Stimulated activated naive B cell treated with anti-CD40 and anti-IgM and Interleukin-4, amounts not matched to agents 10 μg/mL and 1 μg/mL and 100 μg/mL, for 72 hours (primary cell): ENCODE measurements around the gene ANKRD40CL.
A peak's percentile ranks its signal among the peaks of the same experiment; 100 is the strongest.
"Not testable (repeated sequence)": the region's sequence is repeated elsewhere in the genome, so short reads cannot be mapped to it uniquely, and the experiment has no call there.

Source experiments
- ATAC-seq, 2 donors: fragments of 150-1000 bp; cut with Tn5 transposase; replicated peaks; 2 replicates each; pipeline ENCODE4 v1.10.0; 2021; ENCODE audit warnings: moderate library complexity in 1 of 2
- DNase-seq: peaks from one replicate; pipeline ENCODE4 v3.0.0; 2021
- H3K27ac Mint-ChIP-seq: one replicate; pipeline ENCODE4 v1.8.0; 2022; ENCODE audit warnings: mild to moderate bottlenecking, mixed read lengths
- H3K27me3 Mint-ChIP-seq, 2 donors: one replicate each; pipeline ENCODE4 v1.8.0; 2022; ENCODE audit warnings: mixed read lengths in 2 of 2
- H3K36me3 Mint-ChIP-seq, 2 donors: one replicate each; pipeline ENCODE4 v1.8.0; 2022; ENCODE audit warnings: mixed read lengths in 2 of 2, mild to moderate bottlenecking in 1 of 2
- H3K4me1 Mint-ChIP-seq, 2 donors: one replicate each; pipeline ENCODE4 v1.8.0; 2022; ENCODE audit warnings: mixed read lengths in 2 of 2, mild to moderate bottlenecking in 1 of 2
- H3K4me3 Mint-ChIP-seq, 2 donors: one replicate each; pipeline ENCODE4 v1.8.0; 2022; ENCODE audit warnings: mild to moderate bottlenecking in 2 of 2, mixed read lengths in 2 of 2, moderate library complexity in 1 of 2
- H3K9me3 Mint-ChIP-seq, 2 donors: one replicate each; pipeline ENCODE4 v1.8.0; 2022; ENCODE audit warnings: mixed read lengths in 2 of 2, mild to moderate bottlenecking in 1 of 2

The ANKRD40CL gene

DNA sequence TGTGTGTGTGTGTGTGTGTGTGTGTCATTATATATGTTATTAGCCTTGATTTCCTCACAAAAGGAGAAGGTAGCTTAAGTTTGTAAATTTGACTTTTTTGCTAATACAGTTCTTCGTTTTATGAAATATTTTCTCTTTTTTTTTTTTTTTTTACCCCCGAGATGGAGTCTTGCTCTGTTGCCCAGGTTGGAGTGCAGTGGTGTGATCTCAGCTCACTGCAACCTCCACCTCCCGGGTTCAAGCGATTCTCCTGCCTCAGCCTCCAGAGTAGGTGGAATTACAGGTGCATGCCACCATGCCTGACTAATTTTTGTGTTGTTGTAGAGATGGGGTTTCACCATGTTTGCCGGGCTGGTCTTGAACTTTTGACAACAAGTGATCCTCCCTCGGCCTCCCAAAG, 42.7 kb downstream of the ANKRD40CL start:
- H3K4me1 Mint-ChIP-seq: peaks cover 20 to 55% of the 10 kb centered on the region in 2 donors
- H3K27me3 Mint-ChIP-seq: not testable (repeated sequence)

DNA sequence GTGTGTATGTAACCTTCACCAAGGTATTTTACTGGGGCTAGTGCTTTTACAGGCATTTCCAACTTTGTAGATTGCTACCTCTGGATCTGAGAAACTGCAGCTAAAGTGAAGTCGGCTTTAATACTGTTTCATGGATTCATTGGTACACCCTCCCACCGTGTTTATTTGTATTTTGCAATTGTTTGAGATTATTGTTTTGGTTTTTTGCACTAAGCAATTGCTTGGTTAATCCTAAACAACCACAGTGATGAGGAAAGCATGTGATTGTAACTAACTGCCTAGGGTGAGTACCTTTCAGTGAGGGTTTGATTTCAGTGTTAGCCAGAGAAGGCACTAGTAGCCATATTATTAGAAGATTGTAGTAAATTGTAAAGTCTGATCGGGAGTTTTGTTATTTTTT, 44.6 kb downstream of the ANKRD40CL start:
- peaks cover 0 to 2% of the 10 kb centered on the region in 2 donors for H3K9me3 Mint-ChIP-seq
- H3K4me3 Mint-ChIP-seq: peak overlapping the region in 1 of 2 donors; percentile 95
- DNase-seq (no peak), ATAC-seq (no peak)
- peaks cover 15% of the 10 kb centered on the region in 2 donors for H3K36me3 Mint-ChIP-seq
- H3K27ac Mint-ChIP-seq: no peak overlapping the region
- no peaks in the 10 kb centered on the region for H3K27me3 Mint-ChIP-seq
- peaks cover 19 to 44% of the 10 kb centered on the region in 2 donors for H3K4me1 Mint-ChIP-seq

More for the DNA sequence above, 42.7 kb downstream of the ANKRD40CL start:
- H3K36me3 Mint-ChIP-seq: peaks cover 15 to 16% of the 10 kb centered on the region in 2 donors
- not testable (repeated sequence) for H3K9me3 Mint-ChIP-seq, H3K4me3 Mint-ChIP-seq, H3K27ac Mint-ChIP-seq, ATAC-seq, DNase-seq

DNA sequence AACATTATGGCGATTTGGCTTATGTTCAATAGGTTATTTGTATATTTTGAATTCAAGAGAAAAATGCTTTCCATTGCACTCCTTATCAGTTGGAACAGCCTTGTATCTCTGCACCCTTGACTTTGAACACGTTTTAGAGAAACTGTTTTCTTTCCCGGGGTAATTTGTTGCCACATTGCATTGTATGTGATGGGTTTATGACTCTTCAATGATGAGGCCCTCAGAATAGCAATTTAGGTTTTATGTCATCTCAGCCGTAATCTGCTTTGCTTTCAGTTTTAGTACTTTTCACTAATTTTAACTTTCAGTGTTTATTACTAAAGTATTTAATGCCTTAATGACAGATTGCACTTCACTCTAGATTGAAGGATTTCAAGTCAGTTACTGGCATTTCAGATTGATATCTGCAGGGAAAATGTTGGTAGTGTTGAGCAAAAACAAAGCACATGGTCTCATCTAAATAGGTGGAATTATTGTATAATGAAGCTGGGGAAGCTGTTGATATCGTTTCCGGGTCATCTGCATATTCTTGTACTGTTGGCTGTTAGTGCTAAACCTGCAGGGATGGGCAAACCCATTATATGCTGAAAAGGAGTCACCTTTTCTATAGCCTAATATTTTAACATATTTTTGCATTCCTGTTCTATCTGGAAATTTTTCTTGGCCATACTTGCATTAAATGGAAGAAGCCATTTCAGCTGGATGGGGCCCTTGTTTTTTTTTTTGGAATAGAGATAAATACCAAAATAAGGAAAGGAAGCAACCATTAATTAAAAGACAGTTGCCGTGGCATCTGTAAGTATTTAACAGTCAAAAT, 45.9 kb downstream of the ANKRD40CL start:
- DNase-seq (no peak), ATAC-seq (no peak)
- peaks cover 7 to 8% of the 10 kb centered on the region in 2 donors for H3K36me3 Mint-ChIP-seq
- H3K9me3 Mint-ChIP-seq: no peaks in the 10 kb centered on the region
- H3K4me3 Mint-ChIP-seq: peak overlapping the region; percentile 94 to 95
- peak overlapping the region; percentile 79 for H3K27ac Mint-ChIP-seq
- peaks cover 13 to 34% of the 10 kb centered on the region in 2 donors for H3K4me1 Mint-ChIP-seq
- no peaks in the 10 kb centered on the region for H3K27me3 Mint-ChIP-seq

DNA sequence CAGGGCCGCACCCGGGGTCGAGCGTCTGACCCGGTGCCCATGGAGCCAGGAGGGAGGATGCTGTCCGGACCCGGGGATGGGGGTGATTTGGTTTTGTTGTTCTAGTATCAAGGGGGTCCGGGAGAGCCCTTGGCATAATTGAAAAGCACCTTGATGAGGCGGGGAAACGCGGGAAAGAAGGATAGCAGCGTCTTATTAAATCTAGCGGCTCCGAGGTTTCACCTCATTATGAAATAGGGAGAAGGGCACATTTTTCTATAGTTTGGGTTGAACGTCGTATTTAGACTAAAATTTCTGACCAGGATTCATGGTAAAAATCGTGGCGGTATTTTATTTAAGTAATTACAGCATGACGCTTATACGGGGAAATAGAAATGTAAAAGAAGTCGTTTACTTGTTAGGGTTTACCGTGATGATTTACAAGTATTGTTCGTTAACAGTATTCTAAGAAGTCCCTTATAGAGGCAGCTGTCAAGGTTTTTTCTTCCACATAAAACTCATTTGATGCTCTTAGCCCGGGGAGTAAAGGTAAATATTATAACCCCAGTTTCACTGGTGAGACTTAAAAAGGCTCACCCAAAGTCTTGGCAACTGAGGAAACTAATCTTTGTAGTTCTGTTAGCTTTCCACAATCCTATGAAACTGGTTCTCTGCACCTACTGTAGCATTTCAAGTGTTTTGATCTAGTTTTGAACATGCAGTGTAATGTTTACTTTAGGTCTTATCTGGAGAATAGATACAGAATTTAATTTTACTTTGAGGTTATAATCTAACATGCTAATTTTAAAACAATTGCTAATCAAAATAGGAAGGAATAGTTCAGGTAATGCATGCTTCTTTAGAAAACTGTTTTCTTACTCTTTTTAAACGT, 47.2 kb downstream of the ANKRD40CL start:
- H3K36me3 Mint-ChIP-seq: peaks cover 4% of the 10 kb centered on the region in 2 donors
- no peaks in the 10 kb centered on the region for H3K9me3 Mint-ChIP-seq
- ATAC-seq (no peak), DNase-seq (no peak)
- H3K4me3 Mint-ChIP-seq: peak overlapping the region; percentile 94 to 95
- no peaks in the 10 kb centered on the region for H3K27me3 Mint-ChIP-seq
- peaks cover 9 to 28% of the 10 kb centered on the region in 2 donors for H3K4me1 Mint-ChIP-seq
- H3K27ac Mint-ChIP-seq: peak overlapping the region; percentile 99

DNA sequence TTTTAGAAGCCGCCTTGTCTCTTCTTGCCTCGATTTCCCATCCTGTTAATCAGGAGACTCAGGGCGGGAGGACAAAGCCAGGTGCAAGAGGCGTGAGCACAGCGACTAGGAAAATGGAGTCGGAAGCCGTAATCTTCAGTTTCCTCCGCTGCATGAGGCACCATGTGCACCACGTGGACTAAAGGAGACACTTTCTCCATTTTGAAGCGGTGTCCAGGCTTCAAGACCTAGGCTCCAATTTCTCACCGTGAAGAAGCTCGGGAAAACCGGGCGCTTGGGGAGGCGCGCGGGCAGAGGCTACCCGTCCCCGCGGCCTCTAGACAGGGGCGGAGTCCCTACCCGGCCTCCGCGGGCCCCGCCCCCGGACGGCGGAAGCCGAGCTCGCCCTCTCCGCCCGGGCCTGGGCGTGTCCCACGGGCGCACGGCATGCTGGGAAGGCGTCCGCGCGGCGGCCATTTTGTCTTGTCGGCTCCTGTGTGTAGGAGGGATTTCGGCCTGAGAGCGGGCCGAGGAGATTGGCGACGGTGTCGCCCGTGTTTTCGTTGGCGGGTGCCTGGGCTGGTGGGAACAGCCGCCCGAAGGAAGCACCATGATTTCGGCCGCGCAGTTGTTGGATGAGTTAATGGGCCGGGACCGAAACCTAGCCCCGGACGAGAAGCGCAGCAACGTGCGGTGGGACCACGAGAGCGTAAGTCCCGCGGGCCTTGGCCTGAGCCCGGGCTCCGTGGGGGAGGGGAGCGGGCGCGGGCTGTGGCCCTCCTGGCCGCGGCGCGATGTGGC, 48.0 kb downstream of the ANKRD40CL start, which contains the start of gene LUC7L3:
LUC7L3 (plus strand) TSS at position 460 of the 780 bp plus-strand sequence; CDS start at position 590, 130 bp downstream.
- Mint-ChIP-seq H3K27me3 (no peaks in the 10 kb centered on the region), H3K36me3 (peaks cover 4% of the 10 kb centered on the region in 2 donors), H3K4me1 (peaks cover 9 to 28% of the 10 kb centered on the region in 2 donors), H3K9me3 (no peaks in the 10 kb centered on the region), H3K4me3 (peak within 1 kb of the TSS; percentile 94 to 95), H3K27ac (peak within 1 kb of the TSS; percentile 99)
- peak; percentile 93 to 96 for ATAC-seq
- DNase-seq: peak; percentile 95

DNA sequence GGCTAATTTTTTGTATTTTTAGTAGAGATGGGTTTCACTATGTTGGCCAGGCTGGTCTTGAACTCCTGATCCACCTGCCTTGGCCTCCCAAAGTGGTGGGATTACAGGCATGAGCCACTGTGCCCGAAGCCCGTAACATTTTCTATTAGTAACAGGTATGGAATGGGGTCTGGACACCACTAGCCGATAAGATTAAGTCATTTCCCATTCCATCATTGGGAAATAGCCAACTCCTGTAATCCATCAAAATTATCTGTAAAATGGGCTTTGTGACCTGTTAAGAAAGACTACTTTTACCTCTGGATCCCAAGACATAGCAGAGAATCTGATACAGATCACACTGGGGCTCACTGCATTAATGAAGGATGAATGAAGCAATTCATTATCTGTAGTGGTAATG, 51.8 kb downstream of the ANKRD40CL start:
- DNase-seq: no peak
- Mint-ChIP-seq H3K4me1 (peaks cover 2 to 10% of the 10 kb centered on the region in 2 donors), H3K27ac (no peak overlapping the region), H3K36me3 (no peaks in the 10 kb centered on the region), H3K9me3 (no peaks in the 10 kb centered on the region), H3K27me3 (no peaks in the 10 kb centered on the region), H3K4me3 (no peak overlapping the region)
- ATAC-seq: no peak

DNA sequence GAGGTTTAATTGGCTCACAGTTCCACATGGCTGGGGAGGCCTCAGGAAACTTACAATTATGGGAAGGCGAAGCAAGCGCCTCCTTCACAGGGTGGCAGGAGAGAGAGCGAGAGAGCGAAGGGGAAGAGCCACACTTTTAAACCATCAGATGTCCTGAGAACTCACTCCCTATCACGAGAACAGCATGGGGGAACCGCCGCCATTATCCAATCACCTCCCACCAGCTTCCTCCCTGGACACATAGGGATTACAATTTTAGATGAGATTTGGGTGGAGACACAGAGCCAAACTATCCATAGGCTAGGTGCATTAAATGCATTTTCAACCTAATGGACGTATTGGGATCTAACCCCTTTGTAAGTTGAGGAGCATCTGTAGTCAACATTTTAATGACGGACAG, 54.7 kb downstream of the ANKRD40CL start:
- peaks cover 9 to 30% of the 10 kb centered on the region in 2 donors for H3K4me1 Mint-ChIP-seq
- no peak overlapping the region for H3K4me3 Mint-ChIP-seq
- H3K36me3 Mint-ChIP-seq: no peaks in the 10 kb centered on the region
- DNase-seq (no peak), ATAC-seq (no peak)
- no peak overlapping the region for H3K27ac Mint-ChIP-seq
- no peaks in the 10 kb centered on the region for H3K9me3 Mint-ChIP-seq
- no peaks in the 10 kb centered on the region for H3K27me3 Mint-ChIP-seq
